Heart right ventricle (tissue), 16 donors: ENCODE results near the gene NPBWR2. TPM values are rescaled to one million over a fixed set of nuclear protein-coding genes. Genes with fewer than 3 reads are reported as not detected.
"Not testable (repeated sequence)": the region's sequence is repeated elsewhere in the genome, so short reads cannot be mapped to it uniquely, and the experiment has no call there.

ENCODE experiments used
- ATAC-seq, 8 donors: fragments of 200-7000 bp; cut with Tn5 transposase; one replicate each; pipeline ENCODE4 v1.9.1; 2020; ENCODE audit warnings: mild to moderate bottlenecking in 8 of 8, moderate library complexity in 8 of 8, moderate number of reproducible peaks in 1 of 8
- DNase-seq, 2 donors: peaks; one replicate each; pipeline ENCODE4 v3.0.0-alpha.2; 2020
- H3K27ac ChIP-seq, 10 donors: fragments of 200-600 bp; sonication (generic) in 2 of 10; one replicate each; pipeline versions ENCODE4 v1.5.0 to v1.8.0; 2020 to 2022; ENCODE audit warnings: mild to moderate bottlenecking in 3 of 10
- H3K27me3 ChIP-seq, 7 donors: fragments of 200-600 bp; one replicate each; pipeline ENCODE4 v1.8.0; 2021 to 2022; ENCODE audit warnings: mild to moderate bottlenecking in 2 of 7
- H3K36me3 ChIP-seq, 9 donors: fragments of 200-600 bp; sonication (generic) in 1 of 9; one replicate each; pipeline versions ENCODE4 v1.5.0 to v1.8.0; 2020 to 2022; ENCODE audit warnings: mild to moderate bottlenecking in 2 of 9
- H3K4me1 ChIP-seq, 9 donors: fragments of 200-600 bp; sonication (generic) in 1 of 9; one replicate each; pipeline versions ENCODE4 v1.5.0 to v1.8.0; 2020 to 2022; ENCODE audit warnings: mild to moderate bottlenecking in 4 of 9
- H3K4me3 ChIP-seq, 10 donors: fragments of 200-600 bp; sonication (generic) in 2 of 10; one replicate each; pipeline versions ENCODE4 v1.5.0 to v1.8.0; 2020 to 2022; ENCODE audit warnings: mild to moderate bottlenecking in 7 of 10, moderate library complexity in 2 of 10
- H3K9me3 ChIP-seq, 11 donors: fragments of 200-600 bp in 10 of 11; sonication (generic) in 2 of 11; one replicate each; pipeline versions ENCODE4 v1.5.0 to v1.8.0; 2013 to 2022; ENCODE audit warnings: mild to moderate bottlenecking in 2 of 11, control low read depth in 1 of 11, moderate library complexity in 1 of 11
- WGBS, 2 donors: extraction: QIAGEN DNeasy Blood & Tissue Kit; methylation state at CpG; one replicate each; pipeline ENCODE4 v1.1.7; 2013; ENCODE audit warnings: inconsistent platforms in 1 of 2; 5-methylcytosine and 5-hydroxymethylcytosine counted together
- intact Hi-C, 10 donors: fragments of 100-400 bp; cut with DNase I; formaldehyde crosslinking; loops; one replicate each; pipeline versions ENCODE4 v1.11.1 to v1.14.2; 2022
- polyA plus RNA-seq, 2 donors: library from polyadenylated mRNA; stranded (reverse); fragments of 200-250 nt; gene quantifications; one replicate each; pipeline ENCODE4 v1.2.3, GENCODE V29; 2013
- total RNA-seq, 10 donors: library from RNA; stranded (reverse); fragmentation: NEBNext Ultra II Directional in 3 of 10; extraction: Animal tissue kit (Norgen Biotek cat#: 25700) in 3 of 10; gene quantifications; one replicate each; pipeline versions ENCODE4 v1.2.1 to v1.2.4, GENCODE V29; 2021 to 2023
- TF ChIP-seq, protein P1 (sequence below), 9 donors: fragments of 200-600 bp; sonication (generic) in 2 of 9; IDR thresholded peaks; one replicate each; pipeline versions ENCODE4 v1.5.0 to v1.8.0; 2021 to 2022; ENCODE audit warnings: antibody characterized with exemption in 9 of 9, mild to moderate bottlenecking in 5 of 9, moderate library complexity in 1 of 9
- donor health status: Arrhythmogenic right ventricular cardiomyopathy.
- donor health status: ischemic (EF 13 %, LVEDD 7.1; RV severe dilation, severe dysfunction).
- donor health status: healthy with polysubstance abuse.
- donor health status: DM: no; HTN: yes; CAD: no.
- donor health status: DM: no; HTN: no; CAD: no.
- donor health status: ischemic (EF 25% LVEDD 6.9; RV normal size, moderate dysfunction).
- donor health status: ischemic (EF 25% LVEDD 5.7; RV mildly dilated, moderate dysfunction).
- donor health status: healthy.
- donor health status: DM: yes; HTN: yes; CAD: no.
- donor health status: Ischemic cardiomyopathy.
- donor health status: ischemic (EF 35%, LVEDD 5.7; RV mildly dilated, moderate dysfunction).
- donor health status: nonischemic (EF 11% LVEDD 7.7; RV severe dilation, severe dysfunction).
- donor health status: DM: yes; HTN: yes; CAD: no.
- donor health status: PGD.
- donor health status: ischemic (EF 29% LVEDD 5.4; RV normal size, mild dysfunction).
- donor health status: nonischemic (EF 23%, LVEDD 6.1; RV moderate dilation, normal function).

Gene NPBWR2
- total and polyA plus RNA-seq, 12 donors, result not detected

DNA sequence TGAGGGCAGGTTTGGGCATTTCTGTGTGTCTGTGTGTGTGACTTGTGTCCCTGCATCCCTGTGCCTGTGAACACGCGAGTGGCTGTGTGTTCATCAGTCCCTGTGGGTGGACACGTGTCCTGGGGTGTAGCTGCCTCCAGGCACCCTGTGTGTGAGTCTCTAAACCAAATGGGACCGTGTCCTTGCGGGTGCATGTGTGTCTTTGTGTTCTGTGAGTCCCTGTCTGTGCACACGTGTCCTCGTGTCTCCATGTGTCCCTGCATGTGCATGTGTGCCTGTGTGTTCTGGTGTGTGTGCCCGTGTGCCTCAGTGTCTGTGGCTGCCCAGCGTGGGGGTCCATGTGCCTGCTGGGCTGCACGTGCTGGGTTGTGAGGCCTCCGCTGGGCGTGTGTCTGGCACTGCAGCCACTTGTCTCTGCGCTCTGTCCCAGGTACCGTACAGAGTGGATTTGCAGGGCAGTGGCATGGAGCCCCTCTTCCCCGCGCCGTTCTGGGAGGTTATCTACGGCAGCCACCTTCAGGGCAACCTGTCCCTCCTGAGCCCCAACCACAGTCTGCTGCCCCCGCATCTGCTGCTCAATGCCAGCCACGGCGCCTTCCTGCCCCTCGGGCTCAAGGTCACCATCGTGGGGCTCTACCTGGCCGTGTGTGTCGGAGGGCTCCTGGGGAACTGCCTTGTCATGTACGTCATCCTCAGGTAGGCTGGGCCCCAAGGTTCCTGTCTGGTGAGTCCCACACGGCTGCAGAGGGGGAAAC, 14.9 kb downstream of the NPBWR2 start:
- TF ChIP-seq, protein P1, sequence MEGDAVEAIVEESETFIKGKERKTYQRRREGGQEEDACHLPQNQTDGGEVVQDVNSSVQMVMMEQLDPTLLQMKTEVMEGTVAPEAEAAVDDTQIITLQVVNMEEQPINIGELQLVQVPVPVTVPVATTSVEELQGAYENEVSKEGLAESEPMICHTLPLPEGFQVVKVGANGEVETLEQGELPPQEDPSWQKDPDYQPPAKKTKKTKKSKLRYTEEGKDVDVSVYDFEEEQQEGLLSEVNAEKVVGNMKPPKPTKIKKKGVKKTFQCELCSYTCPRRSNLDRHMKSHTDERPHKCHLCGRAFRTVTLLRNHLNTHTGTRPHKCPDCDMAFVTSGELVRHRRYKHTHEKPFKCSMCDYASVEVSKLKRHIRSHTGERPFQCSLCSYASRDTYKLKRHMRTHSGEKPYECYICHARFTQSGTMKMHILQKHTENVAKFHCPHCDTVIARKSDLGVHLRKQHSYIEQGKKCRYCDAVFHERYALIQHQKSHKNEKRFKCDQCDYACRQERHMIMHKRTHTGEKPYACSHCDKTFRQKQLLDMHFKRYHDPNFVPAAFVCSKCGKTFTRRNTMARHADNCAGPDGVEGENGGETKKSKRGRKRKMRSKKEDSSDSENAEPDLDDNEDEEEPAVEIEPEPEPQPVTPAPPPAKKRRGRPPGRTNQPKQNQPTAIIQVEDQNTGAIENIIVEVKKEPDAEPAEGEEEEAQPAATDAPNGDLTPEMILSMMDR (IDR thresholded peaks at IDR 0.05), result no peak
- Histone ChIP-seq H3K36me3 (no peaks in the 10 kb centered on the region), H3K27me3 (peaks cover 0 to 20% (median 12%) of the 10 kb centered on the region in 7 donors), H3K4me3 (no peak overlapping the region), H3K9me3 (peaks cover 0 to 3% (median 0%) of the 10 kb centered on the region in 11 donors), H3K4me1 (no peaks in the 10 kb centered on the region), H3K27ac (no peak overlapping the region)
- intact Hi-C loops, result no loop called here
- 43 to 51% methylated on average over 27 of the region's 27 CpGs for WGBS, 2 donors
- DNase-seq (no peak), ATAC-seq (peak in 2 of 8 donors; percentile 11 to 14)

DNA sequence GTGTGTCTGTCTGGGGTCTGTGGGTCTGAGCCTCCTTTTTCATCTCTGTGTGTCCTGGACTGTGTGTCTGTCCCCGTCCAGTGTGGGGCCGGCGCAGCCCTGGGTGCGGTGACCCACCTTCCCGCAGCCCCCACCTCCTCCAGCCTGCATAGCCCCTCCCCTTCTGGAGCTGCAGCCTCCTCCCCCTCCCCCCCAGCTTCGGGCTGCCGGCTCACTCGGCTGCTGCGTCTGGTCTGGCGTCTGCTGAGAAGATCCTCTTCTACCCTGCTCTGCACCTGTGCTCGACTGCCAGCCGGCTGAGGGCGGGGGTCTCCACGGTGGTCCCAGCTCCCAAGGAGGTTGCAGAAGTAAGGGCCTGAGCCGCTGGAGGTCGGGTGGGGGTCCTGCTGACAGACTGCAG, 15.6 kb downstream of the NPBWR2 start:
- Histone ChIP-seq H3K9me3 (peaks cover 0 to 3% (median 0%) of the 10 kb centered on the region in 11 donors), H3K27ac (no peak overlapping the region), H3K4me3 (no peak overlapping the region), H3K36me3 (no peaks in the 10 kb centered on the region), H3K27me3 (peaks cover 0 to 22% (median 12%) of the 10 kb centered on the region in 7 donors), H3K4me1 (no peaks in the 10 kb centered on the region)
- intact Hi-C loops, result no loop called here
- no peak for ATAC-seq
- no peak for DNase-seq
- WGBS, 2 donors, result 17 to 25% methylated on average over 16 of the region's 16 CpGs
- TF ChIP-seq, protein P1 (IDR thresholded peaks at IDR 0.05), result no peak

DNA sequence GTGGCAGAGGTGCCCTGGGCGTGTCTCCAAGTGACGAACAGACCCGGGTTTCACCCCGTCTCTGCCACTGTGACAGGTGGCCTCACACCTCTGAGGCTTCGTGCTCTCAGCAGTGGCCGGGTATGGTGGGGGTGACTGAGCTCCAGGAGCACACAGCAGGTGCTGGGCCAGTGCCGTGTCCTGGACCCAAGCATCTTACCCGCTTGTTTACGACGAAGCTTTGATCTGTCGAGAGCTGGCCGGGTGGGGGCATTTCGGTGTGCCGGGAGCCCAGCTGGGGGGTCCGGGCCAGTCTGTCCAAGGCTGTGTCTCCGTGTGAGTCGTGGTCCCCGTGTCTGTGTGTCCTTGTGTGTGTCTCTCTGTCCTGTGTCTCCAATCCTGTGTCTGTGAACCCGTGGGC, 16.0 kb downstream of the NPBWR2 start:
- H3K27ac ChIP-seq, result no peak overlapping the region
- no peaks in the 10 kb centered on the region for H3K36me3 ChIP-seq
- no peak overlapping the region for H3K4me3 ChIP-seq
- intact Hi-C loops, result no loop called here
- peaks cover 0 to 26% (median 11%) of the 10 kb centered on the region in 7 donors for H3K27me3 ChIP-seq
- DNase-seq (no peak), ATAC-seq (no peak)
- no peaks in the 10 kb centered on the region for H3K4me1 ChIP-seq
- TF ChIP-seq, protein P1 (IDR thresholded peaks at IDR 0.05), result no peak
- H3K9me3 ChIP-seq, result peaks cover 0 to 3% (median 0%) of the 10 kb centered on the region in 11 donors
- 72 to 74% methylated on average over 19 of the region's 19 CpGs for WGBS, 2 donors

DNA sequence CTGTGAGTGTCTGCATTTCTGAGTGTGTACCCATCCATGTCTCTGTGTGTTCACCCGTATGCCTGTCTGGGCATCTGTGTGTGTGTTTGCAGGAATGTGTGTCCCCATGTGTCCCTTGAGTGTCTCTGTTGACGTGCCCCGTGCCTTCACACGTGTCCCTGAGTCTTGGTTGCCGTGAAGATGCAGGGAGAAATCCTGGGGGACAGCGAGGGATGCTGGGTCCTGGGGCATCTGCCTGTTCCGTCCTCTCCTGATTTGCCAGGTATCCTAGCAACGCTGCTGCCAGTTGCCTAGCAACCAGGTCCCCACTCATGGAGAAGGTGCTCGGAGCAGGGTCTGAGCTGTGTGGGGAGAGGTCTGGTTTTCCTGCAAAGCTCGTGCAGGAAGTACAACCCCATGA, 17.2 kb downstream of the NPBWR2 start:
- 55 to 58% methylated on average over 10 of the region's 10 CpGs for WGBS, 2 donors

DNA sequence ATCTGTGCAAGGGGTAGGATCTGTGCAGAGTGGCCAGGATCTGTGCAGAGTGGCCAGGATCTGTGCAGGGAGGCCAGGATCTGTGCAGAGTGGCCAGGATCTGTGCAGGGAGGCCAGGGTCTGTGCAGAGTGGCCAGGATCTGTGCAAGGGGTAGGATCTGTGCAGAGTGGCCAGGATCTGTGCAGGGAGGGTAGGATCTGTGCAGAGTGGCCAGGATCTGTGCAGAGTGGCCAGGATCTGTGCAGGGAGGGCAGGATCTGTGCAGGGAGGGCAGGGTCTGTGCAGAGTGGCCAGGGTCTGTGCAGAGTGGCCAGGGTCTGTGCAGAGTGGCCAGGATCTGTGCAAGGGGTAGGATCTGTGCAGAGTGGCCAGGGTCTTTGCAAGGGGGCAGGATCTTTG, 18.8 kb downstream of the NPBWR2 start:
- not testable (repeated sequence) for ATAC-seq, DNase-seq
- peaks cover 0 to 42% (median 30%) of the 10 kb centered on the region in 7 donors for H3K27me3 ChIP-seq

More for the DNA sequence above, 17.2 kb downstream of the NPBWR2 start:
- no peak for DNase-seq
- TF ChIP-seq, protein P1 (IDR thresholded peaks at IDR 0.05), result no peak
- Histone ChIP-seq H3K36me3 (no peaks in the 10 kb centered on the region), H3K9me3 (peaks cover 0 to 3% (median 0%) of the 10 kb centered on the region in 11 donors), H3K4me3 (no peak overlapping the region), H3K27ac (no peak overlapping the region), H3K4me1 (no peaks in the 10 kb centered on the region), H3K27me3 (peaks cover 0 to 27% (median 16%) of the 10 kb centered on the region in 7 donors)
- peak in 1 of 8 donors; percentile 14 for ATAC-seq
- intact Hi-C loops, result no loop called here

DNA sequence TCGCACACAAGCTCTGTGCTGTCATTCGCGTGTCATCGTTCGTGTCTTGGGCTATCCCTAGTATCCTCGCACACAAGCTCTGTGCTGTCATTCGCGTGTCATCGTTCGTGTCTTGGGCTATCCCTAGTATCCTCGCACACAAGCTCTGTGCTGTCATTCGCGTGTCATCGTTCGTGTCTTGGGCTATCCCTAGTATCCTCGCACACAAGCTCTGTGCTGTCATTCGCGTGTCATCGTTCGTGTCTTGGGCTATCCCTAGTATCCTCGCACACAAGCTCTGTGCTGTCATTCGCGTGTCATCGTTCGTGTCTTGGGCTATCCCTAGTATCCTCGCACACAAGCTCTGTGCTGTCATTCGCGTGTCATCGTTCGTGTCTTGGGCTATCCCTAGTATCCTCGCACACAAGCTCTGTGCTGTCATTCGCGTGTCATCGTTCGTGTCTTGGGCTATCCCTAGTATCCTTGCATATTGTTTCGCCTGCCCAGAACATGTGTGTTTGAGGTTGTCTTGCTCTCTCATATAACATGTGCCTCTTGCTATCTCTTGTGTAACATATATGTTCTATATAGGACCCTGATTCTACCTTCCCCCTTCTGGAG, 20.0 kb downstream of the NPBWR2 start:
- DNase-seq, H3K9me3 ChIP-seq, H3K27ac ChIP-seq, H3K36me3 ChIP-seq, ATAC-seq, intact Hi-C loops, H3K4me3 ChIP-seq: not testable (repeated sequence)
- peaks cover 6 to 23% (median 16%) of the 10 kb centered on the region in 9 donors for H3K4me1 ChIP-seq
- H3K27me3 ChIP-seq, result peaks cover 0 to 42% (median 30%) of the 10 kb centered on the region in 7 donors
- 92 to 97% methylated on average over 6 of the region's 36 CpGs for WGBS, 2 donors

More for the DNA sequence above, 18.8 kb downstream of the NPBWR2 start:
- intact Hi-C loops, H3K4me3 ChIP-seq, H3K36me3 ChIP-seq, H3K27ac ChIP-seq, H3K9me3 ChIP-seq: not testable (repeated sequence)
- peaks cover 0 to 13% (median 8%) of the 10 kb centered on the region in 9 donors for H3K4me1 ChIP-seq
